RWPE2 (cell line): ENCODE measurements around the gene CDK17.

Source experiments
- ATAC-seq: fragments of 200-7000 bp; cut with Tn5 transposase; 3 replicates; pipeline ENCODE4 v1.9.1; 2021; ENCODE audit warnings: low read depth
- DNase-seq: peaks from one replicate; pipeline ENCODE4 v3.0.0-alpha.2; 2020; ENCODE audit warnings: low spot score
- H3K27ac ChIP-seq: fragments of 450-650 bp; 2 replicates; pipeline ENCODE4 v1.5.1; 2017; ENCODE audit warnings: mild to moderate bottlenecking; ENCODE audit not compliant: poor library complexity, severe bottlenecking
- H3K27me3 ChIP-seq: fragments of 250-450 bp; sonication (Bioruptor Pico); 2 replicates; pipeline ENCODE4 v1.5.1; 2021; ENCODE audit warnings: mild to moderate bottlenecking, moderate library complexity; ENCODE audit not compliant: insufficient read depth, poor library complexity, severe bottlenecking
- H3K36me3 ChIP-seq: fragments of 250-450 bp; sonication (Bioruptor Pico); 2 replicates; pipeline ENCODE4 v1.5.1; 2020; ENCODE audit warnings: low read depth, mild to moderate bottlenecking, moderate library complexity
- H3K4me1 ChIP-seq: fragments of 250-450 bp; sonication (Bioruptor Pico); 2 replicates; pipeline ENCODE4 v1.5.1; 2021; ENCODE audit warnings: mild to moderate bottlenecking, moderate library complexity; ENCODE audit not compliant: insufficient read depth, poor library complexity, severe bottlenecking
- H3K4me3 ChIP-seq: fragments of 250-450 bp; sonication (Bioruptor Pico); 2 replicates; pipeline ENCODE4 v1.5.1; 2021; ENCODE audit warnings: mild to moderate bottlenecking, moderate library complexity; ENCODE audit not compliant: severe bottlenecking
- H3K9me3 ChIP-seq: fragments of 250-450 bp; sonication (Bioruptor Pico); 2 replicates; pipeline ENCODE4 v1.5.1; 2021; ENCODE audit warnings: mild to moderate bottlenecking, moderate library complexity; ENCODE audit not compliant: severe bottlenecking
- CTCF ChIP-seq: fragments of 450-650 bp; IDR thresholded peaks from one replicate; pipeline ENCODE4 v1.5.1; 2017; ENCODE audit warnings: mild to moderate bottlenecking, moderate library complexity; ENCODE audit not compliant: poor library complexity, severe bottlenecking

The CDK17 gene

GRCh38 chr12:96313606-96314005 lies 86.6 kb downstream of the CDK17 start:
- no peak for DNase-seq
- Histone ChIP-seq H3K36me3 (peaks cover 53% of the 10 kb centered on the region), H3K9me3 (no peaks in the 10 kb centered on the region), H3K4me1 (peaks cover 17% of the 10 kb centered on the region), H3K27me3 (no peaks in the 10 kb centered on the region), H3K4me3 (no peak overlapping the region), H3K27ac (no peak overlapping the region)
- ATAC-seq = no peak
- TF ChIP-seq CTCF = no peak

- Histone ChIP-seq H3K4me1 (peaks cover 17% of the 10 kb centered on the region), H3K9me3 (no peaks in the 10 kb centered on the region), H3K36me3 (peaks cover 64% of the 10 kb centered on the region), H3K4me3 (no peak overlapping the region), H3K27ac (no peak overlapping the region), H3K27me3 (no peaks in the 10 kb centered on the region)
- ATAC-seq (no peak), DNase-seq (no peak)
- TF ChIP-seq CTCF = no peak
Observed at GRCh38 chr12:96311191-96311590, 89.0 kb downstream of the CDK17 start.

- no peak for TF ChIP-seq CTCF
- Histone ChIP-seq H3K27ac (no peak overlapping the region), H3K27me3 (no peaks in the 10 kb centered on the region), H3K9me3 (no peaks in the 10 kb centered on the region), H3K4me1 (peaks cover 12% of the 10 kb centered on the region), H3K36me3 (peaks cover 62% of the 10 kb centered on the region), H3K4me3 (no peak overlapping the region)
- ATAC-seq = no peak
- DNase-seq = no peak
Observed at GRCh38 chr12:96310067-96310466, 90.2 kb downstream of the CDK17 start.

GRCh38 chr12:96308881-96309280 lies 91.4 kb downstream of the CDK17 start:
- TF ChIP-seq CTCF = no peak
- peaks cover 67% of the 10 kb centered on the region for H3K36me3 ChIP-seq
- H3K9me3 ChIP-seq = no peaks in the 10 kb centered on the region
- H3K4me3 ChIP-seq = no peak overlapping the region
- no peak for ATAC-seq
- H3K27ac ChIP-seq = no peak overlapping the region
- H3K27me3 ChIP-seq = no peaks in the 10 kb centered on the region
- no peak for DNase-seq
- peaks cover 3% of the 10 kb centered on the region for H3K4me1 ChIP-seq

- no peak for DNase-seq
- no peak; the same call in 2 of the 3 replicates for ATAC-seq
- Histone ChIP-seq H3K9me3 (no peaks in the 10 kb centered on the region), H3K4me1 (no peaks in the 10 kb centered on the region), H3K27me3 (no peaks in the 10 kb centered on the region), H3K27ac (no peak overlapping the region), H3K36me3 (peaks cover 41% of the 10 kb centered on the region), H3K4me3 (no peak overlapping the region)
- no peak for TF ChIP-seq CTCF
Observed at GRCh38 chr12:96305665-96306064, 94.6 kb downstream of the CDK17 start.
